Ovary (tissue), 3 donors: ENCODE data around the gene TTC23.

ENCODE experiments used
- EP300 ChIP-seq: sonication (generic); formaldehyde crosslinking; IDR thresholded peaks from one replicate; pipeline ENCODE4 v1.6.1; 2017; ENCODE audit warnings: antibody characterized with exemption
- POLR2A ChIP-seq: fragments of 450-650 bp; IDR thresholded peaks from one replicate; pipeline ENCODE4 v1.6.1; 2017; ENCODE audit warnings: antibody characterized with exemption, mild to moderate bottlenecking, moderate library complexity
- TF ChIP-seq, protein P1 (sequence below), 3 donors: fragments of 450-650 bp in 2 of 3; fragments of 200-600 bp in 1 of 3; IDR thresholded peaks; one replicate each; pipeline versions ENCODE4 v1.5.1 to v1.8.0; 2016 to 2022; ENCODE audit warnings: antibody characterized with exemption in 3 of 3, mild to moderate bottlenecking in 1 of 3
- donor health status: DM: no; HTN: no; CAD: no.

DNA sequence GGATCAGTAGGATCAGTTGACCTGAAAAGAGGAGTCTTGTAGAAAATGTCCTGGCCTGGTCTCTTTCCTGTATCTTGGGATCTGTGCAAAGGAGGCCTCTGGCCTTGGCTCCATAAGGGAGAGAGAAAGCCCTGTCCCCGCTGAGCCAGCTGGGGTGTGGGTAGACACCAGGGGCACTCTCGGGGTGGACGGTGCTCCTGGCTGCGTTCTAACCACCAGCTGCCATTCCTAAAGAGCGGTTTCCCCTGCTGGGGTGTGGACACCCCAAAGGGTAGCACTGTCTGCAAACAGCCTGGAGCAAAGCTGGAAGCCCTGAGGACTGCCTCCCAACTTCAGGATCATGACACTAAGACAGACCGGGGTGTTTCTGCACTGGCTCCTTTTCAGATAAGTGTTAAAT lies 121.0 kb downstream of the TTC23 start:
- TF ChIP-seq, protein P1, sequence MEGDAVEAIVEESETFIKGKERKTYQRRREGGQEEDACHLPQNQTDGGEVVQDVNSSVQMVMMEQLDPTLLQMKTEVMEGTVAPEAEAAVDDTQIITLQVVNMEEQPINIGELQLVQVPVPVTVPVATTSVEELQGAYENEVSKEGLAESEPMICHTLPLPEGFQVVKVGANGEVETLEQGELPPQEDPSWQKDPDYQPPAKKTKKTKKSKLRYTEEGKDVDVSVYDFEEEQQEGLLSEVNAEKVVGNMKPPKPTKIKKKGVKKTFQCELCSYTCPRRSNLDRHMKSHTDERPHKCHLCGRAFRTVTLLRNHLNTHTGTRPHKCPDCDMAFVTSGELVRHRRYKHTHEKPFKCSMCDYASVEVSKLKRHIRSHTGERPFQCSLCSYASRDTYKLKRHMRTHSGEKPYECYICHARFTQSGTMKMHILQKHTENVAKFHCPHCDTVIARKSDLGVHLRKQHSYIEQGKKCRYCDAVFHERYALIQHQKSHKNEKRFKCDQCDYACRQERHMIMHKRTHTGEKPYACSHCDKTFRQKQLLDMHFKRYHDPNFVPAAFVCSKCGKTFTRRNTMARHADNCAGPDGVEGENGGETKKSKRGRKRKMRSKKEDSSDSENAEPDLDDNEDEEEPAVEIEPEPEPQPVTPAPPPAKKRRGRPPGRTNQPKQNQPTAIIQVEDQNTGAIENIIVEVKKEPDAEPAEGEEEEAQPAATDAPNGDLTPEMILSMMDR (IDR thresholded peaks at IDR 0.05) = no peak
- TF ChIP-seq POLR2A (no peak), EP300 (no peak)
